Mesenchymal stem cell (in vitro differentiated cells and primary cell): Measurements from ENCODE around the gene C11orf97.

Source experiments
- DNase-seq: peaks from one replicate; pipeline ENCODE4 v3.0.0-alpha.2; 2013
- H2AFZ ChIP-seq: one replicate; pipeline ENCODE4 v1.6.1; 2013; ENCODE audit warnings: low read depth, mild to moderate bottlenecking, control low read depth, inconsistent platforms, low read length, moderate library complexity
- H2AK5ac ChIP-seq: 2 replicates; pipeline ENCODE4 v1.6.1; 2013; ENCODE audit warnings: low read length, moderate library complexity, mild to moderate bottlenecking, inconsistent platforms; ENCODE audit not compliant: severe bottlenecking
- H2BK120ac ChIP-seq: one replicate; pipeline ENCODE4 v1.6.1; 2013; ENCODE audit warnings: low read depth, mild to moderate bottlenecking, inconsistent platforms, low read length, moderate library complexity
- H2BK12ac ChIP-seq, 2 experiments: one replicate each; pipeline ENCODE4 v1.6.1; 2013; ENCODE audit warnings: inconsistent platforms in 2 of 2, low read length in 2 of 2, mild to moderate bottlenecking in 2 of 2, moderate library complexity in 2 of 2, control low read depth in 1 of 2
- H2BK15ac ChIP-seq: one replicate; pipeline ENCODE4 v1.6.1; 2013; ENCODE audit warnings: mild to moderate bottlenecking, low read depth, inconsistent platforms; ENCODE audit not compliant: poor library complexity, severe bottlenecking
- H2BK5ac ChIP-seq: 2 replicates; pipeline ENCODE4 v1.6.1; 2013; ENCODE audit warnings: low read depth, mild to moderate bottlenecking, low read length, control low read depth, inconsistent platforms; ENCODE audit not compliant: poor library complexity, severe bottlenecking
- H3K14ac ChIP-seq, 2 experiments: one replicate each; pipeline ENCODE4 v1.6.1; 2013; ENCODE audit warnings: inconsistent platforms in 2 of 2, low read length in 2 of 2, control low read depth in 1 of 2, mild to moderate bottlenecking in 1 of 2, moderate library complexity in 1 of 2
- H3K18ac ChIP-seq, 2 experiments: one replicate each; pipeline ENCODE4 v1.6.1; 2013; ENCODE audit warnings: inconsistent platforms in 2 of 2, low read length in 2 of 2, control low read depth in 1 of 2, low read depth in 1 of 2, mild to moderate bottlenecking in 1 of 2
- H3K23ac ChIP-seq, 2 experiments: one replicate each; pipeline ENCODE4 v1.6.1; 2013; ENCODE audit warnings: inconsistent platforms in 2 of 2, low read length in 2 of 2, mild to moderate bottlenecking in 2 of 2, moderate library complexity in 2 of 2, control low read depth in 1 of 2
- H3K27ac ChIP-seq: 2 replicates; pipeline ENCODE4 v1.5.1; 2013; ENCODE audit warnings: mild to moderate bottlenecking, moderate library complexity, low read length, control low read depth, inconsistent platforms; ENCODE audit not compliant: poor library complexity, severe bottlenecking
- H3K27me3 ChIP-seq, 2 experiments: 2 replicates each; pipeline versions ENCODE4 v1.6.1 to v1.7.0; 2013; ENCODE audit warnings: low read length in 2 of 2, mild to moderate bottlenecking in 2 of 2, moderate library complexity in 2 of 2, control low read depth in 1 of 2, inconsistent platforms in 1 of 2; ENCODE audit not compliant: control insufficient read depth in 1 of 2, insufficient read depth in 1 of 2
- H3K36me3 ChIP-seq, 2 experiments: 2 replicates each; pipeline versions ENCODE4 v1.6.1 to v1.7.0; 2013; ENCODE audit warnings: low read length in 2 of 2, control low read depth in 1 of 2, inconsistent platforms in 1 of 2, low read depth in 1 of 2, mild to moderate bottlenecking in 1 of 2; ENCODE audit not compliant: insufficient read depth in 2 of 2, control insufficient read depth in 1 of 2
- H3K4ac ChIP-seq, 2 experiments: one replicate each; pipeline ENCODE4 v1.6.1; 2013; ENCODE audit warnings: inconsistent platforms in 2 of 2, low read length in 2 of 2, mild to moderate bottlenecking in 2 of 2, moderate library complexity in 2 of 2, control low read depth in 1 of 2, low read depth in 1 of 2
- H3K4me1 ChIP-seq: 2 replicates; pipeline ENCODE4 v1.6.1; 2013; ENCODE audit warnings: low read depth, low read length, control low read depth; ENCODE audit not compliant: control insufficient read depth, insufficient read depth
- H3K4me2 ChIP-seq: 2 replicates; pipeline ENCODE4 v1.6.1; 2013; ENCODE audit warnings: low read length, mild to moderate bottlenecking, inconsistent platforms; ENCODE audit not compliant: poor library complexity, severe bottlenecking
- H3K4me3 ChIP-seq, 2 experiments: 2 replicates each; pipeline versions ENCODE4 v1.5.1 to v1.7.0; 2013; ENCODE audit warnings: low read length in 2 of 2, mild to moderate bottlenecking in 2 of 2, control low read depth in 1 of 2, low read depth in 1 of 2; ENCODE audit not compliant: insufficient read depth in 1 of 2
- H3K79me1 ChIP-seq: replicated peaks from 2 replicates; pipeline ENCODE4 v1.6.1; 2013; ENCODE audit warnings: mild to moderate bottlenecking, control low read depth, low read length, inconsistent platforms; ENCODE audit not compliant: poor library complexity, severe bottlenecking
- H3K9ac ChIP-seq: 2 replicates; pipeline ENCODE4 v1.7.0; 2013; ENCODE audit warnings: mild to moderate bottlenecking, low read length, moderate library complexity
- H3K9me3 ChIP-seq: 2 replicates; pipeline ENCODE4 v1.7.0; 2013; ENCODE audit warnings: mild to moderate bottlenecking, low read length; ENCODE audit not compliant: control insufficient read depth
- H4K8ac ChIP-seq: one replicate; pipeline ENCODE4 v1.6.1; 2013; ENCODE audit warnings: inconsistent platforms, mild to moderate bottlenecking, low read length, moderate library complexity
- H4K91ac ChIP-seq: one replicate; pipeline ENCODE4 v1.6.1; 2013; ENCODE audit warnings: mild to moderate bottlenecking, low read length, inconsistent platforms
- WGBS: methylation state at CpG from one replicate; pipeline ENCODE4 v1.1.7; 2013; ENCODE audit warnings: mixed read lengths; 5-methylcytosine and 5-hydroxymethylcytosine counted together

C11orf97 gene

GRCh38 chr11:94557421-94557820, 45.2 kb downstream of the C11orf97 start:
- DNase-seq, result no peak
- no peak overlapping the region for H3K23ac ChIP-seq
- H4K91ac ChIP-seq, result no peak overlapping the region
- H2AK5ac ChIP-seq, result no peak overlapping the region
- no peaks in the 10 kb centered on the region for H3K9me3 ChIP-seq
- H2BK120ac ChIP-seq, result no peak overlapping the region
- no peak overlapping the region for H3K14ac ChIP-seq
- H3K18ac ChIP-seq, result no peak overlapping the region
- no peak overlapping the region for H2BK15ac ChIP-seq
- H3K4me3 ChIP-seq, result no peak overlapping the region
- H3K4me2 ChIP-seq, result no peak overlapping the region
- no peaks in the 10 kb centered on the region for H3K36me3 ChIP-seq
- peaks cover 2% of the 10 kb centered on the region for H3K79me1 ChIP-seq
- peak overlapping the region; percentile 3 for H3K9ac ChIP-seq
- no peak overlapping the region for H4K8ac ChIP-seq
- no peak overlapping the region for H2BK5ac ChIP-seq
- no peaks in the 10 kb centered on the region for H3K27me3 ChIP-seq
- no peak overlapping the region for H2BK12ac ChIP-seq
- H3K27ac ChIP-seq, result no peak overlapping the region
- H3K4me1 ChIP-seq, result peaks cover 1% of the 10 kb centered on the region
- no peak overlapping the region for H2AFZ ChIP-seq
- no peak overlapping the region for H3K4ac ChIP-seq

DNA sequence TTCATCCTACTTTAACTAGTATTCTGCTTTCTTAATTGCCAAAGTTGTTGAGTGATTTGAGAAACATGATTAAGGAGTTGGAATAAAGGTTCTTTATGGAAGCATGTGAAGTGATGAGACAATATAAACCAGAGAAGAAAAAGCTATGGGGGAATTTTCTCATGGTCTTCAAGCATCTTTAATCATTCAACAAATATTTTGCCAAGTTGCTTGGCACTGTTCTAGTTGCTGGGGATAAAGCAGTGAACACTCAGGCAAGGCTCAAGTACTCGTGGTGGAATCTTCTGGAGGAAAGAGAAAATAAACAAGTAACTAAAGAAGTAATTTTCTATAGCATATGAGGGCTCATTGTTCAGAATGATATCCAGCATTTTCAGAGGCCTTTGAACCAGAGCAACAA, 45.7 kb downstream of the C11orf97 start:
- Histone ChIP-seq H3K4me1 (peaks cover 3% of the 10 kb centered on the region), H3K9ac (no peak overlapping the region), H3K18ac (no peak overlapping the region), H2BK120ac (no peak overlapping the region), H3K36me3 (no peaks in the 10 kb centered on the region), H2BK5ac (no peak overlapping the region), H2AK5ac (no peak overlapping the region), H3K79me1 (no peaks in the 10 kb centered on the region), H2BK15ac (no peak overlapping the region), H3K9me3 (no peaks in the 10 kb centered on the region), H3K4me3 (no peak overlapping the region), H2AFZ (no peak overlapping the region), H3K23ac (no peak overlapping the region), H4K8ac (no peak overlapping the region), H2BK12ac (no peak overlapping the region), H3K4me2 (no peak overlapping the region), H4K91ac (no peak overlapping the region), H3K14ac (no peak overlapping the region), H3K4ac (no peak overlapping the region), H3K27me3 (no peaks in the 10 kb centered on the region), H3K27ac (no peak overlapping the region)
- no CpG with 5 or more reads among the region's 1 CpG for WGBS
- DNase-seq, result no peak

DNA sequence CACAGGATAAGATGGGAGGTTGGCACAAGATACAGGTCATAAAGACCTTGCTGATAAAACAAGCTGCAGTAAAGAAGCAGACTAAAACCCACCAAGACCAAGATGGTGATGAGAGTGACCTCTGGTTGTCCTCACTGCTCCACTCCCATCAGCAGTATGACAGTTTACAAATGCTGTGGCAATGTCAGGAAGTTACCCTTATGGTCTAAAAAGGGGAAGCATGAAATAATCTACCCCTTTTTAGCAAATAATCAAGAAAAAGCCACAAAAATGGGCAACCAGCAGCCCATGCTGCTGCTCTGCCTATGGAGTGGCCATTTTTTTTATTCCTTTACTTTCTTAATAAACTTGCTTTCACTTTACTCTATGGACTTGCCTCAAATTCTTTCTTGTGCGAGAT, 46.2 kb downstream of the C11orf97 start:
- DNase-seq, result no peak
- Histone ChIP-seq H4K91ac (no peak overlapping the region), H2BK15ac (no peak overlapping the region), H3K9me3 (no peaks in the 10 kb centered on the region), H3K4ac (no peak overlapping the region), H2AK5ac (no peak overlapping the region), H3K79me1 (no peaks in the 10 kb centered on the region), H3K23ac (no peak overlapping the region), H3K14ac (no peak overlapping the region), H2AFZ (no peak overlapping the region), H3K27me3 (no peaks in the 10 kb centered on the region), H2BK120ac (no peak overlapping the region), H3K4me2 (no peak overlapping the region), H3K4me1 (peaks cover 5% of the 10 kb centered on the region), H4K8ac (no peak overlapping the region), H2BK5ac (no peak overlapping the region), H3K18ac (no peak overlapping the region), H3K36me3 (no peaks in the 10 kb centered on the region), H3K27ac (no peak overlapping the region), H3K4me3 (no peak overlapping the region), H3K9ac (no peak overlapping the region), H2BK12ac (no peak overlapping the region)
- 100% methylated on average over 1 of the region's 1 CpG for WGBS

DNA sequence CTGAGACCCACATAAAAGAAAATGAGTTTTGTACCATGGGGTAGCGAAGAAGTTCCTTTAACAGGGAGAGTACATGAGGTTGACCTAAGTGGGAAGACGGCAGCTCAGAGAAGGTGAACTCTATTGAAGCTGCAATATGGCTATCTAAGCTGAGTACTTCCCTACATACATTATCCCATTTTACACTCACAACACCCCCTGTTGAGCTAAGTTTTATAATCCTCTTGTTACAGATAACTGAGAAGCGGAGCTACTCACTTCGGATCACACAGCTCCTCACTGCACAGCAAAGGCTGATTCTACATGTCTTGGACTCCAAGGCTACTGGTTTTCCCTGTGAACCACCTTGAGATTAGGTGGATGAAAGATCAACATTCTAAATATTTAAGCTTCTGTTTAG, 46.7 kb downstream of the C11orf97 start:
- H3K14ac ChIP-seq, result no peak overlapping the region
- H3K27me3 ChIP-seq, result no peaks in the 10 kb centered on the region
- no peak overlapping the region for H2AFZ ChIP-seq
- no peak overlapping the region for H3K27ac ChIP-seq
- no peak overlapping the region for H3K23ac ChIP-seq
- H2BK120ac ChIP-seq, result no peak overlapping the region
- DNase-seq, result no peak
- H2BK12ac ChIP-seq, result no peak overlapping the region
- no peaks in the 10 kb centered on the region for H3K9me3 ChIP-seq
- no peak overlapping the region for H4K91ac ChIP-seq
- H2BK15ac ChIP-seq, result no peak overlapping the region
- H3K79me1 ChIP-seq, result no peaks in the 10 kb centered on the region
- H2AK5ac ChIP-seq, result no peak overlapping the region
- H2BK5ac ChIP-seq, result no peak overlapping the region
- 97% methylated on average over 3 of the region's 4 CpGs for WGBS
- no peaks in the 10 kb centered on the region for H3K36me3 ChIP-seq
- H3K4me3 ChIP-seq, result no peak overlapping the region
- no peak overlapping the region for H3K18ac ChIP-seq
- no peak overlapping the region for H3K9ac ChIP-seq
- H3K4me2 ChIP-seq, result no peak overlapping the region
- H4K8ac ChIP-seq, result no peak overlapping the region
- H3K4ac ChIP-seq, result no peak overlapping the region
- peaks cover 4% of the 10 kb centered on the region for H3K4me1 ChIP-seq
